ENCODE measurements around the gene TBL1XR1.
"Not testable (repeated sequence)": the region's sequence is repeated elsewhere in the genome, so short reads cannot be mapped to it uniquely, and the experiment has no call there.

Gene TBL1XR1

DNA sequence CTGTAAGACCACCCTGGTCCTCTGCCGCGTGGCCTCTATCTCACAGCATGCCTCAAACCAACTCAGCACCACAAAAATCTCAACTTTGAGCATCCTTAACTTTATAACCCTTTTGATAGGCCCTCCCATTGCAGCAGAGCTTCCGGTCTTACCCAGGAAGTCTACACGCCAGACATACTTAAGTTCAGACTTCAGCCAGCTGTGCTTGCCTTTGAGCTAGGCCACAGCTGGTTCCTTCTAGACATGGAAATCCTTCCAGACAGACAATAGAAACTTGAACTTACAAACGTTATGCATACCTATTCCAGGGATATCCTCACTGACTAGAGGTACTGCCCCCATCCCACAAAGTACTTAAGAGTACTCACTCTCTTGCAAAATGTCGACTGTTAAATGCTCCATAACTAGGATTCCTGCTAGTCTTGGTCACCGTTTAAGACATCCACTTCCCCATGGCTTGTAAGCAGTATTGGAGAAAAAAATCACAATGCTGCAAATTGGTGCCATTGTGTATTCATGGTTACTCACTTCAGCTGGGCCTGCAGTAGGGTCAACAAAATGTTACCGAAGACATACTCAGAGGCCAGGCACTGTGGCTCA is 183.5 kb downstream of the TBL1XR1 start:
- no peak for DNase-seq (ENCODE audit: low spot score)

DNA sequence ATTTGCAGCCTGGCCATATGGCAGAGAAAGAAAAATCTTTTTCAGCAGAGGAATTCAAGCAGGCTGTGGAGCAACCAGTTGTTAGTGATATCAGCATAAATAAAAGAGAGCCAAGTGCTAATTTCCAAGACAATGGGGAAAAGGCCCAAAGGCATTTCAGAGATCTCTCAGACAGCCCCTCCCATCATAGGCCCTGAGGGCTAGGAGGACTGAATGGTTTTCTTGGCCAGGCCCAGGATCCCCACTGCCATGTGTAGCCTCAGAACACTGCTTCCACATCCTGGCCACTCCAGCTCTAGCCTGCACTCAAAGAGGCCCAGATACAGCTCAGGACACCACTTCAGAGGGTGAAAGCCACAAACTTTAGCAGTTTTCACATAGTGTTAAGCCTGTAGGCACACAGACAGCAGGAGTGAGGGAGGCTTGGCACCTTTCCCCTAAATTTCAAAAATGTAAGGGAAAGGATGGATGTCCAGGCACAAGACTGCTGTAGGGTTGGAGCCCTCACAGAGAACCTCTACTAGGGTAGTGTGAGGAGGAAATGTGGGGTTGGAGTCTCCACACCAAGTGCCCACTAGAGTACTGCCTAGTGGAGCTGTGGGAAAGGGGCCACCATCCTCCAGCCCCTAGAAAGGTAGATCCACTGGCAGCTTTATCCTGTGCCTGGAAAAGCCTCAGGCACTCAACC is 191.4 kb downstream of the TBL1XR1 start:
- no peak for DNase-seq (ENCODE audit: low spot score)

DNA sequence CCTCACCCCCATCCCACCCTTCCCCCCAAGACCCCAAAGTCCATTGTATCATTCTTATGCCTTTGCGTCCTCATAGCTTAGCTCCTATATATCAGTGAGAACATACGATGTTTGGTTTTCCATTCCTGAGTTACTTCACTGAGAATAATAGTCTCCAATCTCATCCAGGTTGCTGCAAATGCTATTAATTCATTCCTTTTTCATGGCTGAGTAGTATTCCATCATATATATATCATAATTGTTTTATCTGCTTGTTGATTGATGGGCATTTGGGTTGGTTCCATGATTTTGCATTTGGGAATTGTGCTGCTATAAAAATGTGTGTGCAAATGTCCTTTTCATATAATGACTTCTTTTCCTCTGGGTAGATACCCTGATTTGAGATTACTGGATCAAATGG is 197.1 kb downstream of the TBL1XR1 start:
- DNase-seq (ENCODE audit: low spot score): not testable (repeated sequence)

- DNase-seq (ENCODE audit: low spot score): no peak
These were observed 201.3 kb downstream of the TBL1XR1 start for GRCh38 chr3:176995946-176996345.

DNA sequence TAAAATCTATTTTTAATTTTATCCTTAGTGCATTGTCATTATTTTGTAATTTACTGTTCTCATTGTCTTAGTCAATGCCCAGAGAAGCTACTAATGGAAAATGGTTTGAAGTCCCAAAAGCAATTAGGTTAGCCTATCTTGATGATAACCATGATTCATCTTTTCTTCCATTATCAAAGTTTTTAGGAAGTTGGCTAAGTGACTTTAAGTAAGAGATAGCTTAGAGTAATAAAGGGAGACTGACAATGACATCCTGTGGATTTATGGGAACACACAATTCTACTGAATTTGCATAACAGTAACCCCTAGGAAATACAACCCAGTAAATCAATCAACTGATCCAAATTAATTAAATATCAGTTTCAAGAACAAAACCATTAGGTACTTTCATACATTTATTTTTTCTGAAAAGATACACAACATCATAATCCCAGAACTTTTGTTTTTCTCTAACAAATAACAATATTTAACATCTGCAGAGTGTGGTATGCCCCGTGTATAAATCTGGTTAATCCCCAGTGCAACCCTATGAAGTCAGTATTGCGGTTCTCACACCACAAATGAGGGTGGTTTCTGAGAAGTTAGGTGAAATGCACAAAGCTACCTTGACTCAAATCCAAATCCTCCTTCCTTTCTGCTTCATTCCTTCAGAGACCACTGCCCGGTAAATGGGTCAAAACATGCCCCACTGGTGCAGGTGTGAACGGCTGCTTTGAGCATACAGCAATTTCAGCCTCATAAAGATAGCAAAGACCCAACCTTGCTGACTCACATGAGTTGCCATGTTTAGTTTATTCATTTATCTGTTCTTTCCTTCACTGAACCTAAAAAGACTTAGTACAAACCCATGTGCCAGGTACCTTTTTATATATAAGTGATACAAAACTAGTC is 202.1 kb downstream of the TBL1XR1 start:
- DNase-seq (ENCODE audit: low spot score): no peak

GRCh38 chr3:176994393-176994792 is 202.9 kb downstream of the TBL1XR1 start:
- DNase-seq (ENCODE audit: low spot score): no peak

- no peak for DNase-seq (ENCODE audit: low spot score)
These were observed 204.3 kb downstream of the TBL1XR1 start for GRCh38 chr3:176992978-176993377.

GRCh38 chr3:176992565-176992964 is 204.7 kb downstream of the TBL1XR1 start:
- no peak for DNase-seq (ENCODE audit: low spot score)

- no peak for DNase-seq (ENCODE audit: low spot score)
These were observed 208.5 kb downstream of the TBL1XR1 start for GRCh38 chr3:176988795-176989194.

DNA sequence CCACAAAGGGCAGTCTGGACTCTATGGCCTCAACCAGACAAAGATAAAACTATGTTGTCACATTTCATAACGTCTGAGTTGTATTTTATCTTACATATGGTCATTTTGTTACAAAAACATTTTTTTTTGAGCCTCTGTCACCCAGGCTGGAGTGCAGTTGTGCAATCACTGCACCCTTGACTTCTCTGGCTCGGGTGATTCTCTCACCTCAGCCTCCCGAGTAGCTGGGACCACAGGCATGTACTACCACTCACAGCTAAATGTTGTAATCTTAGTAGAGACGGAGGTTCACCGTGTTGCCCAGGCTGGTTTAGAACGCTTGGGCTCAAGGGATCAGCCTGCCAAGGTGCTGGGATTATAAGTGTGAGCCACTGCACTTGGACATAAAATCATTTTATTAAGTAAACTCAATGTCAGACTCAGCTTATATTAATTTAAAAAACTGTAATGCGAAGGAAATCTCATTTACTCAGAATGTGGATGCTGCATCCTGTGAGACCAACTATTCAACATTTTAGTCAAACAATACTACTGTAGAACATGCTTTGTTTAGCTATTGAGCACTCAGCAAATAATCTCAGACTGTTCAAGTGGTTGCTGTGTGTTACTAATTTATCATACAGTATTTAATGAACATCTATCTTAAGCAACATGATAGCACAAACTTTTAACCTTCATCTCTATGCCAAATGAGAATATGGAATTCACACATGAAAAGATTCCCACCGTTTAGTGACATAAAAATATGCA is 209.2 kb downstream of the TBL1XR1 start:
- DNase-seq (ENCODE audit: low spot score): no peak

DNA sequence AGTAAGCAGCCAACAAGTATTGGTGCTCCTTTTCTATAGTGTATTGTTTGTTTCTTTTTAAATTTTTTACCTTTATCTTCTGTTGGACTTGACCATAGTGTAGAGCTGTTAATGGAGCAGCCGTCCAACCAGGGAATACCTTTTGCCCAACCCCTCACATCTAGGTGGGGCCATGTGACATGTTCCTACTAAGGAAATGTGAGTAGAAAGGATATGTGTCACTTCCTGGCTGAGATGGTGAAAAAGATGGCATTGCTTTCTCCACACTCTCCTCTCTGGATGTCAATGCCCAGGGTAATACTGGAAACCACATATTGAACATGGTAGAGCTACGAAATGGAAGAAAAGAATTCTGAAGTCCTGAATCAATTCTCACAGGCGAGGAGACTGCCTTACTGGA is 218.8 kb downstream of the TBL1XR1 start:
- DNase-seq (ENCODE audit: low spot score): no peak

DNA sequence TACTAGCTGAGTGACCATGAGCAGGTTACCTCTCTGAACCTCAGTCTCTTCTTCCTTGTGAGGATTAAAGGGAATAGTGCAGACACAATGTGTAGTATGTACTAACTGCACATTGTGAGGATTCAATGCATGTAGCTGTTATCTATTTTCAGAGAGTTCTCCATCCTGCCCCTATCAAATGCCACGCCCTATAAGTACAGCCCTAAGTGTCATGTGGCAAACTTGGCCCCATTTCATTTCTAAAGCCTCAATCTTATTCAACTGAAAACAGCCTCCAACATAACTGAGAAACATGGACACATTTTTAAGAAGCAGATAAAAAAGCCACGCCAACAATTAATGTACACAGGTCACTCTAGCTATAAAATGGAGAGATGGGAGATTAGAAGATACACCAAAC is 220.0 kb downstream of the TBL1XR1 start:
- no peak for DNase-seq (ENCODE audit: low spot score)

GRCh38 chr3:176976586-176976985 is 220.7 kb downstream of the TBL1XR1 start:
- DNase-seq (ENCODE audit: low spot score): no peak

DNA sequence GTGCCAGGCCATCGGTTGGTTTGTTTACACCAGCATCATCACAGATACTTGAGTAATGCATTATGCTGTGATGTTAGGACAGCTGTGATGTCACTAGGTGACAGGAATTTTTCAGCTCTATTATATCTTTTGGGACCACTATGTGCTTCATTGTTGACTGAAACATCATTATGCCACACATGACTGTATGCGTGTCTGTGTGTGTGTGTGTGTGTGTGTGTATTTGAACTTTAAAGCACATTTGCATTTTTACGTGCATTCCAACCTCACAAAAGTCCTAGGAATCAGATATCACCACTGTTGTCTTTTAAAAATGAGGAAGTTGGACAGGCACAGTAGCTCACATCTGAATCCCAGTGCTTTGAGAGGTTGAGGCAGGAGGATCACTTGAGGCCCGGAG is 223.0 kb downstream of the TBL1XR1 start:
- DNase-seq (ENCODE audit: low spot score): no peak

GRCh38 chr3:176971613-176972174 is 225.6 kb downstream of the TBL1XR1 start:
- DNase-seq (ENCODE audit: low spot score): no peak

DNA sequence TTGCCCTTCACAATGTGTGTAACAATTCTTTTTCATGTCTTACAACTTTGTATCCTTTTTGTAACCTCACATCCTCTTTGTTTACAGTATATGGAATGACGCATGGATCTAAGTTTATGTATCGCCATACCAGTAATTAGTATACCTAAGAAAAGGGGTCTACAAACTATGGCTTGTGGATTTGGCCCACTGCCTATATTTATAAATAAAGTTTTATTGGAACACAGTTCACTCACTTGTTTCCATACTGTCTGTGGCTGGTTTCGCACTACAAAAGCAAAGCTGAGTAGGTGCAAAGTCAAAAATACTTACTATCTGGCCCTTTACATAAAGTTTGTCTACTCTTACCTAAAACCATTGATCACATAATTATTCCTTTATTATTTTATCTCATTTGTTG is 226.5 kb downstream of the TBL1XR1 start:
- no peak for DNase-seq (ENCODE audit: low spot score)

DNA sequence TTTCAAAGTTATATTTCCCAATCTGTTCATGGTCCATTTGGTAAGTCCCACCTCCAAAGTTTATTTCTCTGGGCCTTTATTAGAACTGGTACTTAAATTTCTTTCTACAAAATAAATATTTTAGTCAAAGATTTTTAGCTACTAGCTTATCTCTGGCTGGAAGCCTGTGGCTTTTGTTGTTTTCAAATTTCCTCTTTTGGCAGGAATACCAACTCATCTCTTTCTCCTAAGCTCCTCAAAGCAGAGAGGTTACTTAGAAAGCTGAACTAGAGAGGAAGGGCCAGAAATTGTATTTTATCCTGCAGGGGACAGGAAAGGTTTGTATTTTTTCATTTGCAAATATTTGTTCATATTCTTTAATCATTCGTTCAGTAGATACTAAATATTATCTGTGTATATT is 227.8 kb downstream of the TBL1XR1 start:
- no peak for DNase-seq (ENCODE audit: low spot score)

Measured in hepatic stellate cell (primary cell).